ENCODE data around the gene LITAFD. TPM values are rescaled to one million over a fixed set of nuclear protein-coding genes. Genes with fewer than 3 reads are reported as not detected.

LITAFD gene
- total and polyA plus RNA-seq, 2 of the 4 experiments (the other 2 are of a cell fraction), result not detected

DNA sequence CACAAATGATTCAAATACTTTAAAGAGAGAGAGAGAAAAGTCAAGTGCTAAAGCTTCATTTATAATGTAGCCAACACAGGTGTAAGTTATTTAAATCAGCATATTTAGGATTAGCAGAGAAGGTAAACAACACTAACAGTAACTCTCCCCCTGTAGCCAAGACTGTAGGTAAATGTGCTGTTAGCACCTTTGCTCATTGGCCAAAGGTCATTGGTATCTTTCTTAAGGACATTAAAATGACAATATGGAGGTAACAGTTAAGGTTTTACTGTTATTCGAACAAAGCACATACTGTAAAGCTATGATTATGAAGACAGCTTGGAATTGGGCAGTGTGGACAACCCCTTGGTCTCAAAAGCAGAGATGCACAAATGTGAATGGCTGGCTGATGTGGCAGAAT is 28.7 kb downstream of the LITAFD start:
- dilution Hi-C loops (cut with HindIII; ENCODE audit: low sequenced_read_pairs, unreplicated experiment), result no loop called here
- no TSS peak for BruUV-seq (replicated peaks)
- POLR2A ChIA-PET (ENCODE audit: unreplicated experiment), result no interaction called here

More for the DNA sequence above, 28.7 kb downstream of the LITAFD start:
- intact Hi-C loops (cut with micrococcal nuclease), result loop anchor here (5.0 kb wide), 1 partner anchor 36 kb away; no protein-coding TSS in a partner anchor
- Histone ChIP-seq H3K4me1 (ENCODE audit: control insufficient read depth, insufficient read depth, low read length) (no peaks in the 10 kb centered on the region), H3K36me3 (ENCODE audit: control insufficient read depth, insufficient read depth, low read length) (peaks cover 54% of the 10 kb centered on the region), H3K9me3 (ENCODE audit: control insufficient read depth, insufficient read depth, low read length) (no peaks in the 10 kb centered on the region), H4K91ac (ENCODE audit: insufficient read depth, low read depth, low read length) (no peak overlapping the region), H3K4ac (ENCODE audit: low read depth, low read length) (no peak overlapping the region), H2BK5ac (ENCODE audit: low read depth, low read length, poor library complexity, severe bottlenecking) (no peak overlapping the region), H2BK15ac (ENCODE audit: low read depth, low read length) (no peak overlapping the region), H3K27me3 (ENCODE audit: control insufficient read depth, insufficient read depth, low read length) (no peaks in the 10 kb centered on the region), H2AK5ac (ENCODE audit: low read depth, low read length) (no peak overlapping the region), H3K27ac (ENCODE audit: insufficient read depth, low read length) (no peak overlapping the region), H4K8ac (ENCODE audit: low read depth in 2 of 2, low read length in 2 of 2) (no peak overlapping the region), H3K56ac (ENCODE audit: extremely low read depth, insufficient read depth, low read length) (no peak overlapping the region), H3K9me1 (ENCODE audit: insufficient read depth, low read length) (peaks cover 4% of the 10 kb centered on the region; the same call in 1 of the 2 replicates), H2BK120ac (ENCODE audit: low read depth, low read length) (no peak overlapping the region), H3K9ac (ENCODE audit: low read depth, low read length) (no peak overlapping the region), H4K20me1 (ENCODE audit: insufficient read depth, low read length) (peaks cover 18% of the 10 kb centered on the region), H2BK20ac (ENCODE audit: low read depth, low read length) (no peak overlapping the region), H3K18ac (ENCODE audit: low read depth, low read length) (no peak overlapping the region), H2AFZ (replicated peaks; ENCODE audit: low read length, poor library complexity) (no peak overlapping the region), H4K5ac (ENCODE audit: low read depth, low read length) (no peak overlapping the region), H3K14ac (replicated peaks; ENCODE audit: low read depth, low read length) (no peak overlapping the region), H3K4me3 (ENCODE audit: insufficient read depth, low read depth, low read length) (no peak overlapping the region), H3K79me1 (ENCODE audit: low read depth in 1 of 2, low read length in 2 of 2) (peaks cover 44 to 60% of the 10 kb centered on the region in 2 experiments; a peak in 3 of 4 replicates), H2AK9ac (replicated peaks; ENCODE audit: low read depth, low read length, poor library complexity) (no peak overlapping the region), H3K23ac (ENCODE audit: low read depth, low read length) (no peak overlapping the region), H3K4me2 (ENCODE audit: low read depth, low read length) (no peak overlapping the region)
- no peak for TF ChIP-seq BHLHE40 (IDR thresholded peaks at IDR 0.05; ENCODE audit: low read depth, low read length)
- CTCF ChIA-PET, result interaction anchor here (0.9 to 1.2 kb wide), 2 partner anchors 10 to 26 kb away, joined by 4 read pairs; no protein-coding TSS in a partner anchor
- DNase-seq (no peak), ATAC-seq (ENCODE audit: low read depth) (no peak)
- 100% methylated on average over 1 of the region's 1 CpG; no CpG with 5 or more reads in 1 of the 2 experiments for WGBS, 2 experiments (ENCODE audit: extremely low coverage in 2 of 2, insufficient read length in 1 of 2)
- in situ Hi-C loops (cut with MboI; ENCODE audit: low sequenced_read_pairs), result no loop called here
